Measurements from ENCODE around the gene ALS2CL. TPM values are rescaled to one million over a fixed set of nuclear protein-coding genes. Genes with fewer than 3 reads are reported as not detected.

The ALS2CL gene
- total RNA-seq, 1 experiment from 2014 or later = 16.4 TPM

DNA sequence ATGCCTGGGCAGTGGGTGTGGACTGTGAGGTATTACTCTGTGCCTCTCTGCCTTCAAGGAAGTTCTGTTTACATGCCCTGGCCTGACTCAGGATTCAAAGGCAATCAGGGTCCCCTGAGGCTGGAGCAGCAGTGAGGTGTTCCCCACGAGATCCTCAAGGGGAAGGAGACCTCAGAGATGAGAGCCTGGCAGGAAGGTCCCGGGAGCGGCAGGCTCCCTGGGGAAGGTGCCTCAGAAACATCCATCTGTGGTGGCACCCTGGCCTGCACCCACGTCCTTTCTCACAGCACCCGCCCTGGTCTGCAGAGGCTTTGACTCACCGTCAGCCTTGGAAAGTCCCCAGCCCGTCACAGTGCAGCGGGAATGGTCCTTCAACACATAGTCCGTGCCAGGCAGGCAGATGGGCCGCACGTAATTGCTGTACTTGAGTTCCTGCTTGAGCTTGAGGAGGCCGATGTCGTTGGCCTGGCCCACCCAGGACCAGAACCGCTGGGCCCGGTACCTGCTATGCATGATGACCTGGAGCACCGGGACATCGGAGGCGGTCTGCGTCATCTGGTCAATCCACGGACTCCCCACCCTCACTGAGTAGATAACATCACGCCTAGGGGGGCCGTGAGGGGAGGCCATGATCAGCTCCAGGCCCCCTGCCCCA lies 20.5 kb upstream of the ALS2CL start:
- ChIA-PET CTCF (no interaction called here), POLR2A (no interaction called here), RAD21 (ENCODE audit: low non-redundant PET in 1 of 2, low total read pairs in 2 of 2, uncharacterized antibody in 2 of 2, unreplicated experiment in 2 of 2) (no interaction called here)
- H3K4me2 ChIP-seq (ENCODE audit: low read length) = no peak overlapping the region
- no peak overlapping the region for H2AFZ ChIP-seq (ENCODE audit: low read depth, low read length, poor library complexity, severe bottlenecking)
- no peaks in the 10 kb centered on the region for H3K79me2 ChIP-seq (ENCODE audit: insufficient read depth, low read length)
- ATAC-seq (no peak), DNase-seq (ENCODE audit: low read depth, low spot score) (no peak)
- no peaks in the 10 kb centered on the region for H3K9me2 ChIP-seq (ENCODE audit: insufficient read depth)
- no peaks in the 10 kb centered on the region for H3K9me3 ChIP-seq (ENCODE audit: control insufficient read depth in 1 of 2, insufficient read depth in 1 of 2, low read depth in 1 of 2, low read length in 2 of 2)
- H3K4me3 ChIP-seq (replicated peaks in 1 of 2; ENCODE audit: low read depth in 1 of 2, low read length in 2 of 2) = no peak overlapping the region
- H3K9ac ChIP-seq (ENCODE audit: low read length) = no peak overlapping the region
- H3K4me1 ChIP-seq (ENCODE audit: control insufficient read depth in 1 of 2, insufficient read depth in 2 of 2, low read length in 2 of 2) = no peaks in the 10 kb centered on the region
- no peaks in the 10 kb centered on the region for H4K20me1 ChIP-seq (ENCODE audit: insufficient read depth)
- H3K27me3 ChIP-seq (ENCODE audit: insufficient read depth, low read length) = no peaks in the 10 kb centered on the region
- TF ChIP-seq, protein P1, sequence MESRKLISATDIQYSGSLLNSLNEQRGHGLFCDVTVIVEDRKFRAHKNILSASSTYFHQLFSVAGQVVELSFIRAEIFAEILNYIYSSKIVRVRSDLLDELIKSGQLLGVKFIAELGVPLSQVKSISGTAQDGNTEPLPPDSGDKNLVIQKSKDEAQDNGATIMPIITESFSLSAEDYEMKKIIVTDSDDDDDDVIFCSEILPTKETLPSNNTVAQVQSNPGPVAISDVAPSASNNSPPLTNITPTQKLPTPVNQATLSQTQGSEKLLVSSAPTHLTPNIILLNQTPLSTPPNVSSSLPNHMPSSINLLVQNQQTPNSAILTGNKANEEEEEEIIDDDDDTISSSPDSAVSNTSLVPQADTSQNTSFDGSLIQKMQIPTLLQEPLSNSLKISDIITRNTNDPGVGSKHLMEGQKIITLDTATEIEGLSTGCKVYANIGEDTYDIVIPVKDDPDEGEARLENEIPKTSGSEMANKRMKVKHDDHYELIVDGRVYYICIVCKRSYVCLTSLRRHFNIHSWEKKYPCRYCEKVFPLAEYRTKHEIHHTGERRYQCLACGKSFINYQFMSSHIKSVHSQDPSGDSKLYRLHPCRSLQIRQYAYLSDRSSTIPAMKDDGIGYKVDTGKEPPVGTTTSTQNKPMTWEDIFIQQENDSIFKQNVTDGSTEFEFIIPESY (IDR thresholded peaks at IDR 0.05; ENCODE audit: extremely low read depth, insufficient replicate concordance, low read length) = no peak
- TF ChIP-seq POLR2A (IDR thresholded peaks at IDR 0.05; ENCODE audit: borderline replicate concordance, extremely low read depth, insufficient read depth, insufficient read length) = no peak
- TF ChIP-seq CEBPB (IDR thresholded peaks at IDR 0.05; ENCODE audit: low read depth) = no peak
- H3K36me3 ChIP-seq (ENCODE audit: control insufficient read depth in 1 of 2, insufficient read depth in 2 of 2, low read length in 2 of 2) = no peaks in the 10 kb centered on the region
- intact Hi-C loops (cut with micrococcal nuclease) = no loop called here
- no peak overlapping the region for H3K27ac ChIP-seq (ENCODE audit: low read depth, low read length)
- no TSS peak for BruUV-seq (replicated peaks)

DNA sequence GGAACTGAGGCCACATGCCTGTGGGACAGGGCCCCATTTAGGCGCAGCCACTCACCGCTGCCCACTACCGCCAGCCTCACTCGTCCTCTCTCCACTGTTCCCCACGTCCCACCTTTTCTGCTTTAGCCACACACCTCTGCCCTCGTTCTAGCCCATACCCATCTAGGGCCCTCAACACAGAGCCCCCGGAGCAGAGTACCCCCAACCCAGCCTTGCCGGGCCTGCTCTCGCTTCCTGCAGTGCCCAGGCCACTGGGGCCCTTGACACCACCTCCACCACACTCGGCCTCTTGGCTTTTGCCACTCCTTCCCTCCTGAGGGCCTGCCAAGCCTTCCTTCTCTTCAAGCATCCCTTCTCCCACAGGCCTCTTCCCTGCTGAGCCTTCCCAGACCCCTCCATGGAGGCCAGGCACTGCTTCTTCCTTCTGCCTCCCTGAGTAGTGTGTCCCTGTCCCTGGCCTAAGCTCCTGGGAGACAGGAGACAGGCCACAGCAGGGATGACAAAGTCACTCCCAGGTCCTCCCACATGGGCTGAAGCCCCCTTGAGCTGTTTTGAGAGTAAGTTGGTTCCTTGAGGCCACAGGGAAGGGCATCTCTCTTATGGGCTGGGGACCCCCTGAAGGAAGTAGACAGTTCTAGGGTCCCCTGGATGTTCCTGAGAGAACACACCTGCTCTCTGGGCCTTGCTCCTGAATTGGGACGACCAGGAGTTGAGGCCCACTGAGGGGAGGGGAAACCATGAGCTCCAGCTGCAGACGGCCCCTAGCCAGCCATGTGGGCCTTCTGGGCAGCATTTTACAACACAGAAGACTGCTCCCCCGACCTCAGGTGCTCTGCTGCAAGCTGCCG lies 19.8 kb upstream of the ALS2CL start:
- BruUV-seq (replicated peaks) = no TSS peak
- ATAC-seq (no peak), DNase-seq (ENCODE audit: low read depth, low spot score) (no peak)
- no peaks in the 10 kb centered on the region for H3K4me1 ChIP-seq (ENCODE audit: control insufficient read depth in 1 of 2, insufficient read depth in 2 of 2, low read length in 2 of 2)
- POLR2A ChIA-PET = no interaction called here
- H3K36me3 ChIP-seq (ENCODE audit: control insufficient read depth in 1 of 2, insufficient read depth in 2 of 2, low read length in 2 of 2) = no peaks in the 10 kb centered on the region
- no peak overlapping the region for H3K9ac ChIP-seq (ENCODE audit: low read length)
- CTCF ChIA-PET = no interaction called here
- H4K20me1 ChIP-seq (ENCODE audit: insufficient read depth) = no peaks in the 10 kb centered on the region
- H3K9me3 ChIP-seq (ENCODE audit: control insufficient read depth in 1 of 2, insufficient read depth in 1 of 2, low read depth in 1 of 2, low read length in 2 of 2) = no peaks in the 10 kb centered on the region
- H3K27ac ChIP-seq (ENCODE audit: low read depth, low read length) = no peak overlapping the region
- no peak overlapping the region for H3K4me3 ChIP-seq (replicated peaks in 1 of 2; ENCODE audit: low read depth in 1 of 2, low read length in 2 of 2)
- H3K79me2 ChIP-seq (ENCODE audit: insufficient read depth, low read length) = no peaks in the 10 kb centered on the region
- no peak overlapping the region for H3K4me2 ChIP-seq (ENCODE audit: low read length)
- no peaks in the 10 kb centered on the region for H3K27me3 ChIP-seq (ENCODE audit: insufficient read depth, low read length)
- H2AFZ ChIP-seq (ENCODE audit: low read depth, low read length, poor library complexity, severe bottlenecking) = no peak overlapping the region
- RAD21 ChIA-PET (ENCODE audit: low non-redundant PET in 1 of 2, low total read pairs in 2 of 2, uncharacterized antibody in 2 of 2, unreplicated experiment in 2 of 2) = no interaction called here
- no peaks in the 10 kb centered on the region for H3K9me2 ChIP-seq (ENCODE audit: insufficient read depth)
- intact Hi-C loops (cut with micrococcal nuclease) = no loop called here
- TF ChIP-seq ZFX (IDR thresholded peaks at IDR 0.05) (no peak), EGR1 (IDR thresholded peaks at IDR 0.05; ENCODE audit: low read depth) (no peak), RAD21 (IDR thresholded peaks at IDR 0.05; ENCODE audit: low read depth) (no peak), ELF1 (IDR thresholded peaks at IDR 0.05; ENCODE audit: borderline replicate concordance, low read depth) (no peak), ZNF274 (IDR thresholded peaks at IDR 0.05; ENCODE audit: low read depth, low read length) (no peak), YY1 (IDR thresholded peaks at IDR 0.05; ENCODE audit: extremely low read depth, insufficient replicate concordance, low read depth, low read length) (no peak), JUND (IDR thresholded peaks at IDR 0.05) (no peak), SP1 (IDR thresholded peaks at IDR 0.05; ENCODE audit: low read depth) (no peak)
- TF ChIP-seq, protein P2, sequence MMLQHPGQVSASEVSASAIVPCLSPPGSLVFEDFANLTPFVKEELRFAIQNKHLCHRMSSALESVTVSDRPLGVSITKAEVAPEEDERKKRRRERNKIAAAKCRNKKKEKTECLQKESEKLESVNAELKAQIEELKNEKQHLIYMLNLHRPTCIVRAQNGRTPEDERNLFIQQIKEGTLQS (IDR thresholded peaks at IDR 0.05) = no peak
- TF ChIP-seq, protein P1 (IDR thresholded peaks at IDR 0.05; ENCODE audit: extremely low read depth, insufficient replicate concordance, low read length) = no peak
- TF ChIP-seq, protein P3, sequence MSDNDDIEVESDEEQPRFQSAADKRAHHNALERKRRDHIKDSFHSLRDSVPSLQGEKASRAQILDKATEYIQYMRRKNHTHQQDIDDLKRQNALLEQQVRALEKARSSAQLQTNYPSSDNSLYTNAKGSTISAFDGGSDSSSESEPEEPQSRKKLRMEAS (IDR thresholded peaks at IDR 0.05) = no peak

All from HCT116 (cell line).